Spleen (tissue), 7 donors: ENCODE data around the gene SLC26A1.
"Not testable (repeated sequence)": the region's sequence is repeated elsewhere in the genome, so short reads cannot be mapped to it uniquely, and the experiment has no call there.

Experiments used
- CTCF ChIP-seq, 11 experiments: fragments of 200-600 bp in 7 of 11; fragments of 450-650 bp in 4 of 11; sonication (generic) in 4 of 11; IDR thresholded peaks in 8 of 11; conservative IDR thresholded peaks in 3 of 11; 1 replicate in 7 of 11; 2 replicates in 4 of 11; pipeline versions ENCODE4 v1.4.0 to v1.8.0; 2016 to 2021; ENCODE audit warnings: antibody characterized with exemption in 11 of 11, inconsistent platforms in 4 of 11, mild to moderate bottlenecking in 1 of 11
- POLR2A ChIP-seq, 3 donors: fragments of 450-650 bp; IDR thresholded peaks; one replicate each; pipeline ENCODE4 v1.5.1; 2017; ENCODE audit warnings: antibody characterized with exemption in 3 of 3, mild to moderate bottlenecking in 1 of 3
- donor health status: DM: no; HTN: no; CAD: no; lungs with moderate emphysema.
- donor health status: DM: no; HTN: no; CAD: no.
- donor health status: DM: no; HTN: no; CAD: no.

DNA sequence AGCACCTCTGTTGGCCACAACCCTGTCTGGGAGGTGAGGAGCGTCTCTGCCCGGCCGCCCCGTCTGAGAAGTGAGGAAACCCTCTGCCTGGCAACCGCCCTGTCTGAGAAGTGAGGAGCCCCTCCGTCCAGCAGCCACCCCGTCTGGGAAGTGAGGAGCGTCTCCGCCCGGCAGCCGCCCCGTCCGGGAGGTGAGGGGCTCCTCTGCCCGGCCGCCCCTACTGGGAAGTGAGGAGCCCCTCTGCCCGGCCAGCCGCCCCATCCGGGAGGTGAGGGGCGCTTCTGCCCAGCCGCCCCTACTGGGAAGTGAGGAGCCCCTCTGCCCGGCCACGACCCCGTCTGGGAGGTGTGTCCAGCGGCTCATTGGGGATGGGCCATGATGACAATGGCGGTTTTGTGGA, 17.2 kb downstream of the SLC26A1 start:
- TF ChIP-seq CTCF (IDR thresholded peaks at IDR 0.05 in 8 of 11, conservative IDR thresholded peaks at IDR 0.05 in 3 of 11); POLR2A (IDR thresholded peaks at IDR 0.05): not testable (repeated sequence)
